Measurements from ENCODE around the gene SLC8A3. TPM values are rescaled to one million over a fixed set of nuclear protein-coding genes. Genes with fewer than 3 reads are reported as not detected.

The SLC8A3 gene
- total and polyA plus RNA-seq, 10 of the 15 experiments (the other 5 are each of a cell fraction or from before 2014, with no cell fraction given): 0.04 to 0.17 (median 0.13) TPM; not detected in 3

- Histone ChIP-seq H3K27me3 (replicated peaks in 1 of 2; ENCODE audit: control insufficient read depth in 2 of 2, insufficient read depth in 2 of 2, low read length in 1 of 2) (no peaks in the 10 kb centered on the region; a peak in 1 of 4 replicates), H3K9ac (ENCODE audit: control insufficient read depth, insufficient read depth, low read length) (no peak overlapping the region), H3K27ac (ENCODE audit: control insufficient read depth, insufficient read depth) (no peak overlapping the region), H4K20me1 (ENCODE audit: control insufficient read depth, insufficient read depth) (no peaks in the 10 kb centered on the region), H3K9me3 (replicated peaks; ENCODE audit: control insufficient read depth, insufficient read depth, low read length) (no peaks in the 10 kb centered on the region; the same call in 2 of the 3 replicates), H3K4me3 (no peak overlapping the region), H3K79me2 (ENCODE audit: control insufficient read depth, insufficient read depth, low read length) (no peaks in the 10 kb centered on the region), H3K36me3 (ENCODE audit: control insufficient read depth in 2 of 2, insufficient read depth in 2 of 2, low read length in 1 of 2) (no peaks in the 10 kb centered on the region), H3K4me2 (ENCODE audit: control insufficient read depth, insufficient read depth) (no peak overlapping the region), H3K4me1 (ENCODE audit: control insufficient read depth, insufficient read depth, low read length) (no peaks in the 10 kb centered on the region), H2AFZ (ENCODE audit: control insufficient read depth, low read depth, low read length) (no peak overlapping the region)
- WGBS (ENCODE audit: insufficient coverage, insufficient replicate concordance, low lambda C conversion rate, missing lambda C conversion rate): 30% methylated on average over 4 of the region's 4 CpGs
- ATAC-seq: no peak
- CTCF ChIA-PET: interaction anchor here (1.5 kb wide), 1 partner anchor 21 kb away, joined by 4 read pairs; no protein-coding TSS in a partner anchor
- intact Hi-C loops (cut with micrococcal nuclease; ENCODE audit: unreplicated experiment) (no loop called here), in situ Hi-C loops (cut with MboI) (no loop called here)
- TF ChIP-seq TBL1XR1 (IDR thresholded peaks at IDR 0.05; ENCODE audit: low read depth, low read length): no peak
- no peak for TF ChIP-seq RELB (IDR thresholded peaks at IDR 0.05; ENCODE audit: low read depth)
- no peak for TF ChIP-seq NRF1 (conservative IDR thresholded peaks at IDR 0.05; ENCODE audit: low read depth, low read length)
- no peak for TF ChIP-seq POU2F2 (IDR thresholded peaks at IDR 0.05; ENCODE audit: borderline replicate concordance, low read depth, low read length)
- no peak for TF ChIP-seq ATF7 (IDR thresholded peaks at IDR 0.05; ENCODE audit: low read depth)
- TF ChIP-seq ETV6 (conservative IDR thresholded peaks at IDR 0.05 in 1 of 2, IDR thresholded peaks at IDR 0.05 in 1 of 2; ENCODE audit: borderline replicate concordance in 1 of 2, low read depth in 1 of 2): no peak
- SMC1A ChIA-PET (ENCODE audit: uncharacterized antibody, unreplicated experiment): no interaction called here
- no peak for FAIRE-seq
- RAD21 ChIA-PET (ENCODE audit: unreplicated experiment): no interaction called here
- POLR2A ChIA-PET: no interaction called here
- no peak for DNase-seq (ENCODE audit: low read depth, low spot score)
- BruUV-seq (replicated peaks): no TSS peak
These were observed 14.9 kb upstream of the SLC8A3 start for GRCh38 chr14:70203686-70204085.

GRCh38 chr14:70201994-70202393, 13.2 kb upstream of the SLC8A3 start:
- no peaks in the 10 kb centered on the region for H3K4me1 ChIP-seq (ENCODE audit: control insufficient read depth, insufficient read depth, low read length)
- ATAC-seq (no peak), DNase-seq (ENCODE audit: low read depth, low spot score) (no peak), FAIRE-seq (no peak)
- 35% methylated on average over 3 of the region's 3 CpGs for WGBS (ENCODE audit: insufficient coverage, insufficient replicate concordance, low lambda C conversion rate, missing lambda C conversion rate)
- H3K36me3 ChIP-seq (ENCODE audit: control insufficient read depth in 2 of 2, insufficient read depth in 2 of 2, low read length in 1 of 2): no peaks in the 10 kb centered on the region
- no peak overlapping the region for H3K27ac ChIP-seq (ENCODE audit: control insufficient read depth, insufficient read depth)
- no peak overlapping the region for H3K4me2 ChIP-seq (ENCODE audit: control insufficient read depth, insufficient read depth)
- ChIA-PET RAD21 (ENCODE audit: unreplicated experiment) (no interaction called here), POLR2A (no interaction called here), CTCF (no interaction called here), SMC1A (ENCODE audit: uncharacterized antibody, unreplicated experiment) (no interaction called here)
- no peaks in the 10 kb centered on the region; the same call in 2 of the 3 replicates for H3K9me3 ChIP-seq (replicated peaks; ENCODE audit: control insufficient read depth, insufficient read depth, low read length)
- TF ChIP-seq NRF1 (conservative IDR thresholded peaks at IDR 0.05; ENCODE audit: low read depth, low read length): no peak
- in situ Hi-C loops (cut with MboI) (no loop called here), intact Hi-C loops (cut with micrococcal nuclease; ENCODE audit: unreplicated experiment) (no loop called here)
- H2AFZ ChIP-seq (ENCODE audit: control insufficient read depth, low read depth, low read length): no peak overlapping the region
- H3K4me3 ChIP-seq: no peak overlapping the region
- no peaks in the 10 kb centered on the region for H4K20me1 ChIP-seq (ENCODE audit: control insufficient read depth, insufficient read depth)
- H3K27me3 ChIP-seq (replicated peaks in 1 of 2; ENCODE audit: control insufficient read depth in 2 of 2, insufficient read depth in 2 of 2, low read length in 1 of 2): no peaks in the 10 kb centered on the region; a peak in 1 of 4 replicates
- no peak overlapping the region for H3K9ac ChIP-seq (ENCODE audit: control insufficient read depth, insufficient read depth, low read length)
- no peaks in the 10 kb centered on the region for H3K79me2 ChIP-seq (ENCODE audit: control insufficient read depth, insufficient read depth, low read length)
- no TSS peak for BruUV-seq (replicated peaks)
